ENCODE measurements around the gene DUXB. TPM values are rescaled to one million over a fixed set of nuclear protein-coding genes. Genes with fewer than 3 reads are reported as not detected.

DUXB gene

DNA sequence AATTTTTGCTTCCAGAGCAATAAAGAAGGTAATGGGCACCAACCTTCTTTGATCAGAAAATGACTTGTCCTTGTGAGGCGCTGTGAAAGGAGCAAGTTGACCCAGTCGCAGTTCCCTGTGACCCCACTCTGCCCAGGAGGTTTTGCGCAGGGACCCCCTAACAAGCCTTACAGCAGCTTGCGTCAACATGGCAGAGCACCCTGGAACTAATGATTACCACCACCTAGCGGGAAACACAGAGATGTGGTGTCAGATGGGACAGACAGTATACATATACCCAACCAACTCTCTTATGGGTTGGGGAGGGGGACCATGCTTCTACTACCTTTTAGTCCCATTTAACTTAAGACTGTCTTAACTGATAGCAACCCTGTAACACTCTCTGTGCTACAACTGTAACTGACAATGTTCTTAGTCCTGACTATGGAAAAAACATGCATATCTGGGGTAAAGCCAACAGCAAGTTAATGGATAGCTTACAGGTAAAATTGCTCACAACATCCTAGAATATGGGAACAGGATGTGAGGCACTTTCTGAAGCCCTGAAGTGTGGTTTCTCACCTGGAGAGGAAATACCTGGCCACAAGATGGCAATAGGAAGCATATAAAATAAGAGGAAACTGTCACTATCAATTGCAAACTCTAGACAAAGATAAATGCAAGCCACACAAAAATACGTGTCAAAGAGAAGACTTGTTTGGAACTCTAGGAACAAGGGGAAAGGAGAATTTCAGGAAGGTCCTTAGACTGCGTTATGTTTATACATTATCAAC lies 56.8 kb downstream of the DUXB start:
- H3K23ac ChIP-seq (ENCODE audit: low read length) = no peak overlapping the region
- no peak overlapping the region for H3K27ac ChIP-seq (ENCODE audit: low read depth, low read length)
- DNase-seq = peak; percentile 26
- H3K79me1 ChIP-seq (ENCODE audit: low read length) = peaks cover 14% of the 10 kb centered on the region
- WGBS (ENCODE audit: extremely low coverage, insufficient coverage, low lambda C conversion rate) = no CpG with 5 or more reads among the region's 7 CpGs
- H3K4me2 ChIP-seq (ENCODE audit: low read length) = no peak overlapping the region
- no peak overlapping the region for H2AK5ac ChIP-seq (ENCODE audit: low read length)
- no peak overlapping the region for H2BK120ac ChIP-seq (ENCODE audit: low read depth, low read length)
- H2BK15ac ChIP-seq (replicated peaks; ENCODE audit: low read depth) = no peak overlapping the region
- no peak overlapping the region for H4K5ac ChIP-seq (ENCODE audit: low read length)
- no peak overlapping the region for H3K18ac ChIP-seq (ENCODE audit: low read length)
- peaks cover 9% of the 10 kb centered on the region for H3K36me3 ChIP-seq (ENCODE audit: control insufficient read depth, insufficient read depth, low read length)
- no peaks in the 10 kb centered on the region for H3K27me3 ChIP-seq (ENCODE audit: insufficient read depth, low read length, poor library complexity)
- H3K56ac ChIP-seq (ENCODE audit: low read length) = no peak overlapping the region
- no peak overlapping the region for H2BK5ac ChIP-seq (ENCODE audit: low read length)
- H3K9ac ChIP-seq (ENCODE audit: low read length) = no peak overlapping the region
- H4K8ac ChIP-seq (ENCODE audit: low read depth, low read length) = no peak overlapping the region
- H3K79me2 ChIP-seq (ENCODE audit: control insufficient read depth, insufficient read depth, low read length) = peaks cover 50% of the 10 kb centered on the region
- H3K4me1 ChIP-seq (ENCODE audit: control insufficient read depth, low read depth, low read length) = no peaks in the 10 kb centered on the region
- no peak overlapping the region for H3K4ac ChIP-seq (ENCODE audit: low read depth, low read length)
- H3K4me3 ChIP-seq (ENCODE audit: low read length) = no peak overlapping the region

Small RNAs within 50 kb of the gene (small RNA-seq; reads per million reads assigned to genes)
- not detected for gene RN7SL520P (ENCODE audit: insufficient read depth)

Measured in mesendoderm (in vitro differentiated cells).